T-helper 2 cell (primary cell): ENCODE data around the gene STEAP4.
"Not testable (repeated sequence)": the region's sequence is repeated elsewhere in the genome, so short reads cannot be mapped to it uniquely, and the experiment has no call there.

Source experiments
- DNase-seq, 5 experiments: peaks; one replicate each; pipeline versions ENCODE4 v3.0.0 to v3.0.0-alpha.2; 2012 to 2022

The STEAP4 gene

DNA sequence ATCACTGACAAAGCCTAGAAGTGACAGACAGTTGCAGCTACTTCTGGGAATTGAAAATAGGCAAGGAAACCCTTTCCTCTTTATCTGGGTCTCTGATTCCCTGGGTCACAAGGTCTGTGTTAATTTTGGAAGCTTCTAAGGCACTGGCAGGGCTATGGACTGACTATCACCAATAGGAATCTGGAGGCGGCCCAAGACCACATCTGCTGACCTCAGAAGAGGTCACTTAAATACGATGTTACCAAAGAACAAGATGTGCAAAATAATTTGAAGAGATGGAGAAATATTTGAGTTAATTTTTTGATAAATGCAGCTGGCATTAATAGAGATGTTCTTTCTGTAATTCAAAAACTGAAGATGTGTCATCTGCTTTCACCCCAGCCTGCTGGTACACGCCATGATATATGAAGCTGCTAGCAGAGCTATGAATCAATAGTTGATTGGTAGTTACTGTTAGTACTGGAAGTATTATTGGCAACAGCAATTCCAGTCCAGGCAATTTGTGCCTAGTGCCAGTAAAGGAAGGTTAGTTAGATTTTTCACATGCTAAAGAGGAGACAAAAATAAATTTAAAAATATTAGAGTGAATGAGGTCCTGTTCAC, 5.5 kb upstream of the STEAP4 start:
- no peak for DNase-seq

DNA sequence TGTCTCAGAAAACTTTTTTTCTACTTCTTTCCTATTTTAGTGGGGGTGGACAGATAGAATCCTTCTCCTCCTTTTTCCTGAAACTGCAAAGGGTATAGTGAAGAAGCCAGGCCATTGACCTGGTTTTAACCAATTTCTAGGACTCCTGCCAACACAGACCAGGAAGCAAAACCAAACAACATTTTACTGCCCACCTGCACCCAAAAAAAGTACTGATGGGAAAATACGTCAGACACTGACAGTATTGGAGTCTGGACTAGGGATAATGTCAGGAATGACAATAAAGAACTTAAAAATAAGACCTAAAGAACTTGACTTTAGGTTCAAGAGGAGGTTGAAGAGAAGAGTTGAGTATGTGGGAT, 5.0 kb upstream of the STEAP4 start:
- no peak for DNase-seq

DNA sequence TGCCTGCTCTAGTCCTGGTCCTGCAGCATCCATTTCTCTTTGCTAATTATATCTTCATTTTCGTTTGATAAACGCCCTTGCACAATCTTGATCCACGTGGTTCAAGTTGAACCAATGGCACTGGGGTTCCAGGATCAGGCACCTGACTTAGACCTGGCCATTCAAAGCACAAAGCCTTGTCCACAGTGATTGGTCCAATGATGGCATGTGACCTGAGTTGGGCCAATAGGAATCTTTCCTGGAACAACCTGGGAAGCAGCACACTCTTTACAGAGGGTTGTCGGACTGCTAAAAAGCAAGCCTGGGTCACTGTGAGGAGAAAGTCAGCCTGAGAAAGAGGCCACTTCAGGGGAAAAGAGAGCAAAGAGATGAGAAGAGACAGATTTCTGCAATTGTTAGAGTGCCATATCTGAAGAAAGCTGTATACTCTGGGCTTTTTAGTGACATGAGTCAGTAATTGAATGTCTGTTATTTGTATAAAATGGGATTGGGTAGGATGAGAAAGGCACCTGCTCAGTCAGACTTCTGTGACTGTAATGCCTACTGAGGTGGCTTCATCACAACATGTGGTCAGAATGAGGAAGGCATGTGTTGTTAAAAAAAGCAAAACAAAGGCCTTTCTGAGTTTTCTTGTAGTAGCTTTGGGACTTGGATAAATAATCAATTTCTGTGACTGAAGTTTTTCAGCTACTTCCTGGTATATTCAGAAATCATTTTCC, 4.4 kb upstream of the STEAP4 start:
- no peak for DNase-seq

DNA sequence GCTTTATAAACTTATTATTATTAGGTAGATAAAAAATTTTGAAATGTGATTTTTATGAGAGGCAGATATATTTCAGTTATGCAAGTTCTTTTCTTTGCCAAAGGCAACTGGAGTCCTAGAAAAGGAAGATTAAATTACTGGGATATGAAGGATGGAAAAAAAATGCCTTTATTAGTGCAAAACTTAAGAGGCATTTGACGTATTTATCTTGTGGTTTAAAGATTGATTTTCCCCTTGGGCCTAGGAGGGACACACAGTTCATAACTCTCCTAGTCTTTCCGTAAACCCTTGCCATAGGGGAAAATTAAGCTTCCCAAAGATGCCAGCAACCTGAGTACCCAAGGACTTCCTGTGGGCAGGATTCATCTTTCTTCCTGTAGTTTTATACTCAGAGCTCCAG, 3.1 kb upstream of the STEAP4 start:
- DNase-seq: no peak

DNA sequence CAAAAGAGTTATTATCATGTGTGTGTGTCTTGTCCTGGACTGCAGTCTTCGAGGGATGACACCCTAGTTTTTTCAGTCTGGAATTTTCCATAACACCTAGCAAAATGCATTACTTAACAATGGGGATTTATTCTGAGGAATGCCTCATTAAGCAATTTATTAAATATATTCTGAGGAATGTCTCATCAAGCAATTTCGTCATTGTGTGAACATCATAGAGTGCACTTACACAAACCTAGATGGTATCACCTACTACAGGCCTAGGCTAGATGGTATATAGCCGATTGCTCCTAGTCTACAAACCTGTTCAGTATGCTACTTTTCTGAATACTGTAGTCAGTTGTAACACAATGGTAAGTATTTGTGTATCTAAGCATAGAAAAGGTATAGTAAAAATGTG, 1.1 kb upstream of the STEAP4 start:
- DNase-seq: no peak

DNA sequence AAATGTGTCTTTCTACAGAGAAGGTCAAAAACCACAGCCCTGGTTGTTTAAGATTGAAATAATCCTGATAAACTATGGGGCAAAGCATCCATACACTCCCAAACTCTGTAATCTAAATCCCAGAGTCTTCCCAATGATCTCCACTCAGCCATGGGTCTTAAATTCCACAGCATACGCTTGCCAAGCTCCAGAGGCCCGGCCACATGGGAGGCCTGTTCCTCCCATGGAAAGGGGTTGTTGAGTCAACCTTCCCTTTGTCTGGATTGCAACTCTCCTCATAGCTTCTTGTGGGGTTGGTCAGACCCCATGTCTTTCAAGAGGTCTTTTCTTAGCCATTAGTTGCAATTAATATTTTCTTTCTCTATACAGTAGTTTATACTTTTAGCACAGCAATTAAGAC, 718 bp upstream of the STEAP4 start:
- DNase-seq: no peak

DNA sequence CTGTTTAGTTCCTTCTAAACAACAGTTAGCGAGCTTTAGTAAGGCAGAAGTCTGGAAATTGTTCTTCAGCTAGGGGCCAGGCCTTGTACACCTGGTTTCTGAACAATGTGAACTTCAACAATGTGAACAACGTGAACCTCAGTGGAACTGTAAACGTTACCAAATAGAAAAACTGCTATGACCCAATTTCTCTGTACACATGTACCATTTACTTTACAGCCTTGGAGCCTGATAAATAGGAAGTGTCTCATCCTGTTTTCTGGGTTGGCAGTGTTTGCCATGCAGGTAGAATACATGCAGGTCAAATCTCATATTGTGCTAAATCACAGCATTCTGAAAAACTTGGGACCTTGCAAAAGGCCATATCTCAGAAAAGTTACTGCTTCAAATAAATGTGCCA, 1.6 kb downstream of the STEAP4 start:
- DNase-seq: no peak

DNA sequence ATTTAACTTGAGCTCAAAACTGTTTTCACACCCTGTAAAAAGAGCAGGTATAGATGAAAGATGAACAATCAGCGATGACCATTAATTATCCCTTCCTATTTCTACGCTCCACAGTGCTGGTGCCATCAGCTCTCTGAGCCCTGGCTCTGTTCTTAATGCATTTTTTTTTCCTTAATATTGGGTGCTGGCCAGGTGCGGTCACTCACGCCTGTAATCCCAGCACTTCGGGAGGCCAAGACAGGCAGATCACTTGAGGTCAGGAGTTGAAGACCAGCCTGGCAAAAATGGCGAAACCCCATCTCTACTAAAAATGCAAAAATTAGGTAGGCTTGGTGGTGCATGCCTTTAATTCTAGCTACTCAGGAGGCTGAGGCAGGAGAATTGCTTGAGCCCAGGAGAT, 4.2 kb downstream of the STEAP4 start:
- DNase-seq: no peak

DNA sequence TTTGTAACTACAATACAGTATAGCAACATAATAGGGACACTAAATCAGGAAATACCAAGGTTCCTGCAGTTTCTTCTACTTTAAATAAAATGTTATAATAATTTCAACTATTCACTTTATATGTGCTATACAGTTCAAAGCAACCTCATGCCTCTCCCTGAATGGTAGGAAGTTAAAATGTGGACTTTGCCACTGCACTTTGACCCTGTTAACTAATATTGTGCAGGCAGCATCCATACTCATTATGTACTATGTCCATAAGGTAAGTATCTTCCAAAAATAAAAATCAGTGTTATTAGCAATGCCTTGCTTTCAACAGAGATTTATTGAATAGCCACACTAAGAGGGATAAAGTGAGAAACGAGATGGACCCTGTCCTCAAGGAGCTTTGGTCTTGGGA, 4.8 kb downstream of the STEAP4 start:
- no peak for DNase-seq

DNA sequence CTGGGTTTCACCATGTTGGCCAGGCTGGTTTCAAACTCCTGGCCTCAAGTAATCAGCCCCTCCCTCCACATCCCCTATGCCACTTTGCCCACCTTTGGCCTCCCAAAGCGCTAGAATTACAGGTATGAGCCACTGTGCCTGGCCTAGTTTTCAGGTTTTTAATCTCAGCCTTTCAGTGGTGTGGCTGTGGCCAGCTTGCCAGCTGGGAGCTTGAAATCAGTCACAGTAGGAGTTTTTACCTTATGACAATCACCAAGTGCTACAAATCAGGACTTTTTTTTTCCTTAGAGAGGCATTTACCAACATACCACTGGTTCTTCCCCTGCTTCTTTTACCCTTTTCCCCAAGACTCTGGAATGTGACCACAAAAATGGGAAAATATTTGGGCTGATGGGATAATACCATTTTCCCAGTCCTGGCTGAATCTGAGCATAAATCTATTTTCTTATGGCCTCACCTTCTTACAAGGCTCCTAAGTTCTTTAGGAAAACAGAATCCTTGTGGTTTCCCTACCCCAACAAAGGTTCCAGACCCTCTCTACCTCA, 6.2 kb downstream of the STEAP4 start:
- no peak for DNase-seq

DNA sequence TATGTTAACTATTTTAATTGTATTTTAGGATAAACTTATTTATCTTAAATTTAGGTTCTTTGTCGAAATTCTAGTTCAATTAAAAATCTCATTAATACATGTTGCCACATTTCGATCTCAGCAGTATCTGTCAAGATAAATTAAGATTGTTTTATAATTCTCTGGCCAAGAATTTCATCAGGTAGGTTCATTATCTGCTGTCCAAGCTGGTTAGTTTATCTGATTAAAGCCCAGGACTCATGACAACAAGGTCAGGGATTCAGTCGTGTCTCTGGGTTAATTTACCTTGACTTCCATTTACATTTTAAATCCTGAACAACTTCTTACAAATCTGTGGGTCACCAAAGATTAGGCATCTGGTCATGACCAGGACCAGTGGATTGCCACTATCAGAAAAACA, 7.6 kb downstream of the STEAP4 start:
- no peak for DNase-seq

DNA sequence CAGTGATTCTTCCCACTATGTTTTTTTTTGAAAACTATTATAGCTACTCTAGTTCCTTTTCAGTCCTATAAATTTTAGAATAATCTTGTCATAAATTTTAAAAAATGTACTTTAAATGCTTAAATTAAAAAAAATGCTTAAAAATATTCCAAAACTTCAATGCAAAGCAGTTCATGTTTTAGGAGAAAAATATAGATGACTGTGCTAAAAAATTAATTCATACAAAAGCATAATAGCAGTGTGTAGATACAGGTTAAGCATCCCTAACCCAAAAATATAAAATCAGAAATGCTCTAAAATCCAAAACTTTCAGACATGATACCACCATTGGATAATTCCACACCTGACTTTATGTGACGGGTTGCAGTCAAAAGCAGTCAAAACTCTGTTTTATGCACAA, 12.8 kb downstream of the STEAP4 start:
- no peak for DNase-seq

DNA sequence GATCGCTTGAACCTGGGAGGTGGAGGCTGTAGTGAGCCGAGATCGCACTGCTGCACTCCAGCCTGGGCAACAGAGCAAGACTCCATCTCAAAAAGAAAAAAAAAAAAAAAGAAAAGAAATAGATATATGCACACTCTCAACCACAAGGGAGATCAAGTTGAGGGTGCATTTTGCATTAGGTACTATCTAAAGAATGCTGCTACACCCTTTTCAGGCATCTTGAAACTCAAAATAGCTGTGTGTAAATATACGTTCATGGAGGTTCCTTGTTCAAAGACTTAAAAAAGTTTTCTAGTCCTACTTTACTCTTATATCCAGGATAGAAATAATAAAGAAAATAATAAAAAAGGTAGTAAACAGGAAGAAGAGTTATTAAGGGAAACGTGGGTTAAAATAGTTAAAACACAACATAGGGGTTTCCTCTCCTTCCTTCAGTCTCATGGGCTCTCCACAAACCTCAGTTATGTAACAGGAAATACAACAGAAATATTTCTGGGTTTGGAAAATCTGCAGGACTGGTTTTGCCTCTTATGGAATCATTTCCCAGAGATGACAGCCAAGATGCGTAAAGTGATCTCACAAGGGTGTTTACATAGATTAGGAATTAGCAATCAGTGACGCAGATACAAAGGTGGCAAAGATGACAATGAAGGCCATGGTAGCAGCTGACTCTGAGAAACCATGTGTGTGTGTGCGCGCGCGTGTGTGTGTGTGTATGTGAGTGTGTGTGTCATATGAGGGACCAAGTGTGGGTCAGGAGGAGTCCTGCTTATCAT, 15.1 kb downstream of the STEAP4 start:
- DNase-seq: no peak

DNA sequence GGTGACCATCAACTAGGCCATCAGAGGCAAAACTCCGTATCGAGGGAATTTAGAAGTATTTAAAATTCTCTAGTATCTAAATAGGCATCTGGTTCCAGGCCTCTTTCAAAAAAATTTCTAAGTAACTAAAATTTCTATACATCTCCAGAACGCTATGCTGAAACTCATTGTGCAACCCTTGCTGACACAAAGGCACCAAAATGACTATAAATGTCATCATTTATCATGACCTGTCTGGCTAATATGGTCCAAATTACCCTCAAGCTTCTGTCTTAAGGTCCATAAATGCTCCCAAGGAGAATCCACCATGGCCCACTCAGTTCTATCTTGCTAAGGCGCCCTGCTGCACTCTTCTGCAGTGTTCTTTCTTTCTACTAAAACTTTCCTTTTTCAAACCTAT, 16.2 kb downstream of the STEAP4 start:
- no peak for DNase-seq

DNA sequence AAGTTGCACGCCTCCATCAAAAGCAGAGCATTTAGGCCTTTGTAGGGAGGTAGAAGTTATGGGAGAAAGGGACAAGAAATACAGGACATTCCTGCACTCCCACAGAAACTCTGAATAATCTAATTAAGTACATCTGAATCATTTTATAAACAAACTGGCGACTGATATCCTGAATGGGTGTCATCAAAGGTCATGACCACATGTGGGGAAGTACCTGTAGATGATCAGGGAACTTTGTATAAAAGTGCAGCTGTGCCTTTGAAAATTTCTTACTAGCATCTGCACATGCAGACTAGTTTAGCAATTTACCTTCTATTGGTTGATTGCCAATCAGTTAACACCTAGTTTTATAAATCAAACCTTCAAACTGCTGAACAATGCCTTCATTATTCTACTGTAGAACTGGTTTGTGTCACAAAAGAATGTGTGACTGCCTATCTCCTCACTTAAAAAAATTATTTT, 17.1 kb downstream of the STEAP4 start:
- no peak for DNase-seq

DNA sequence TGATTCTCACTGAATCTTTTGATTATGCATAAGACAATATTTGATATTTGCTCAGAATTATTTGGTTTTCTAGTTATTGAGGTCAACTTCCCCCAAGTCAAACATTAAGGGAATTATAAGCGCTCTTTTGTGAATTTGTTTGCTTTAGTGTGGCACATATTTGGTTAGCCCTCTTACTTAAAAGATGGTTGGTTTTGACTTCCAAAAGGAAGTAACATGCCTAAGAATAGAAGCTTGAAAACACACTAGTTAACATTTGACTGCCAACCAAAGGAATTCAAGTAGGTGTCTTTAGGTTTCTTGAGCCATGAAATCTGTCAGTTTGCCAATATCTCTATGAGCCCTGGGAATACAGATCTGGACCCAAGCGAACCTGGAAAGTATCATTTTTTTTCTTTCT, 24.9 kb downstream of the STEAP4 start:
- no peak for DNase-seq

DNA sequence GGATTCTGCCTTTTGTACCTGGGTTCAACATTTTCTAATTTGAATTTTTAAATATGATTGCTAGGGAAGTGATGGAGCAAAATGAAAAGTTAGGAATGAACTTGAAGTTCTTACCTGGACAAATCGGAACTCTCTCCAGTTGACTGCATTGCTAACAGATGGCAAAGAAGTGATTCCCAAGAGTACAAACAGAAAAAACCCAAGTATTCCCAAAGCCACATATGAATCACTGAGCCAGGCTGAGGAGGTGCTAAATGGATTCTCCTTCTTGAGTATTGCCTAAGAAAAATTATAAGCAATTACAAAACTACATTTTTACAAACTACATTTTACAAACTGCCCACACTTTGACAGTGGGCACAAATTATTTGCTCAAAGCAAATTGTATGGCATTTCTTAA, 25.9 kb downstream of the STEAP4 start:
- DNase-seq: no peak

DNA sequence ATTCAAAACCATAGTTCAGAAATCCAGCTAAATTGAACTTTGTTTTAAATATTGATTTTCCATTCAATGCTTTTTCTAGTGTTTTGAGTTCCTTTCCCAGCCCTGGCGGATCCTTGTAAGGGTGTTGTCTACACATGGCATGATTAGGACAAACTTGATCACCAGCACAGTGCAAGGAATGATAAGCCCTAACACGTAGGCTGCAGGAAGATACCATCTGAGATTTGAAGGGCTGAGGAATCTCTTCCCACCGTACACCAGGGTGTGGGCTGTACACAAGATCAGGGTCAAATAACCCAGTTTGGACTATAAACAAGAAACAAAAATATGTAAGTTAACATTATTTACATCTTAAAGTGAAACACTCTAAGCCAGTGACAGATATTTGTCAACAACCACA, 27.4 kb downstream of the STEAP4 start:
- no peak for DNase-seq

DNA sequence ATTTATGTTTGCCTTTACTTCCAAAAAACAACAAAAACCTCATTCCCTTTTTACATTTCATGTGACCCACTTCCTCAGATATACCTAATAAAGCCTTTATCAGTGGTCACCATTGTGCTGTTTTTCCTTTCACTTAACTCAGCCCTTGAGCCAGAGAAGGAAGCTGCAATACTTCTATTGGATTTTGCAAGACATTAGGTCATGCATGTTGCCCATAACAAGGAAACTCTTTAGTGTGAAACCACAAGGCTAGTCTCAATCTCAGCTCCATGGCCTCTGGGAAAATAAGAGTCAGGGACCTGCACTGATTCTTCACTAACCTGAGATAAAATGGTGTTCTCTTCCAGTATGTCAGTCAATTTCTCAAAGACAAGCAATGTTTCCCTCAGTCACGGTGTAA, 27.8 kb downstream of the STEAP4 start:
- DNase-seq: no peak

DNA sequence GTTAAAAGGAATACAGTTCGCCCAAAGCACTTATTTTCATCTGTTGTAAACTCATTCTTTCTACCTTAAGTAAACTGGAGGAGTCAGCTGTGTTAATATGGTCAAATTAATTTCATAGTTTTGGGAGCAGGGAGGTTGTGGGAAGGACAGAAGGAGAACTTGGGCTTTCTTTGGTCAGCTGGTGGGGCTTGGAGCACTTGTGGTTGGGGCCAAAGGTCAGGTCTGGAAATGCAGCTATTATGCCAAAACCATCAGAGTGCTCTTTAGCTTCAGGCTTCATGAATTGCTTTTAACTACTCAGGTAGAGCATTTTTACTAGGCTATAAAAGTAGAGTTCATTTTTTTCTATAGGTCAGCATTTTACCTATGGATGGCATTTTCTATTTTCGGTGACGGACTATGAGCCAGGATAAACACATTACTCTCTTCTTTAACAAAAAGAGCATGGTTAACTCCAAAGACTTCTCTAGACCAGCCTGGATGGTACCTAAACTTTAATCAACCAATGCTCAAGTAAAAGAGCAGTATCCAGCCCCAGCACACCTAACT, 30.0 kb downstream of the STEAP4 start:
- no peak for DNase-seq

DNA sequence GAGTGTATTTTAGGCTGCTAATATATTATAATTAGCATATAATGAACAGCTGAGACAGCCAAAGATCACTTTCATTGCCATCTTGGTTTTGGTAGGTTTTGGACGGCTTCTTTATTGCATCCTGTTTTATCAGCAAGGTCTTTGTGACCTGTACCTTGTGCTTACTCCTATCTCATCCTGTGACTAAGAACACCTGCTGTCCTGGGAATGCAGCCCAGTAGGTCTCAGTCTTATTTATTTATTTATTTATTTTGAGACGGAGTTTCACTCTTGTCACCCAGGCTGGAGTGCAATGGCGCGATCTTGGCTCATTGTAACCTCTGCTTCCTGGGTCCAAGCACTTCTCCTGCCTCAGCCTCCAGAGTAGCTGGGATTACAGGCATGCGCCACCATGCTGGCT, 31.8 kb downstream of the STEAP4 start:
- DNase-seq: not testable (repeated sequence)

DNA sequence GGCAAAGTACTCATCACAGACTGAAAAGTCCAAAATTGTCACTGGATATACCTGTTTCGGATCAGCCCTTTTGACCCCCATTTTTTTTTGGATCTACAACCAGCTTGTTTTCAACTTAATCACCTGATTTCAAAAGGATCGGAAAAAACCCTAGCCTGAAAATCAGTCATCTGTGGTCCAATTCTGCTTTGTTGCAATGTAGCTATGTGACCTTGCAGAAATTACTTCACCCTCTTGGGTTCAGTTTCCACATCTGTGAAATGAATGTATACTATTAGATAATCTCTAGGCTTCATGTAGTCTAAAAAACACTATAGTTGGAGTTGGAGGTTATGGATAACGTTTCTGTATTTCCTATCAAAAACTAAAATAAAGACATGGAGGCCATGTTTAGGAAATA, 37.1 kb downstream of the STEAP4 start:
- no peak for DNase-seq

DNA sequence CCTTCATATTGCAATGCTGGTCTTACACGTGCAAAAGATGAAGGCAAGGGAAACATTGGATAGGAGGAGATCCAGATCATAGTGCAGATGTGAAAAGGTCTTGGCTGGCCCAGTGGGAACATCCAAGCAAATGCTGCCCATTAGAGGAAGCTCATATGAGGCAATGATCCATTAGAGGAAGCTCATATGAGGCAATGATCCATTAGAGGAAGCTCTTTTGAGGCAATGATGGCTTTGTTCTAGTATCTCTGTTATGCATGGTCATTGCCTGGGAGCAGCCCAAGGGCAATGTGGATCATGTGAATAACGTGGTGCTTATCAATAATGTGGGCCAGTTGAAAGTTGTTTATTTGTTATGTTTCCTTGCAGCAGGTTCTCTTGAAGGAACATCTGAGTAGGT, 37.8 kb downstream of the STEAP4 start:
- DNase-seq: no peak

DNA sequence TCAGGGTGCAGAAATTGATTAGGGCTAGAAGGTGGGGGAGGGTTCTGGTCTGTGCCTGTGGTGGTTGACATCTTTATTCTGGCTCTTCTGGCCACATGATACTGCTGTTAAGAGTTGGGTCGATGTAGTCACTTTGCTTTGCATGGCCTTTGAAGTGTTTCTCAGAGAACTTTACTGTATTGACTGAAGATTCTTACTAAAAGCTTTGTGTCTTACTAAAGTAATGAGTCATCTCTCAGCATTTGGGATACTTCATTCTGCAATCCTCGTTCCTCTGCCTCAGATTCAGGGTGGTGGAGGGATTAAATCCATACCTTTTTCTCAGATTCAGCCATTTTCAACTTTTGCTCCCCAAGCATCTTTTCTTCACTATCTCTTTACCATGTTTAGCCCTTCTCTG, 38.6 kb downstream of the STEAP4 start:
- DNase-seq: no peak
